ENCODE results near the gene LIMK2.
"Not testable (repeated sequence)": the region's sequence is repeated elsewhere in the genome, so short reads cannot be mapped to it uniquely, and the experiment has no call there.

LIMK2 gene

DNA sequence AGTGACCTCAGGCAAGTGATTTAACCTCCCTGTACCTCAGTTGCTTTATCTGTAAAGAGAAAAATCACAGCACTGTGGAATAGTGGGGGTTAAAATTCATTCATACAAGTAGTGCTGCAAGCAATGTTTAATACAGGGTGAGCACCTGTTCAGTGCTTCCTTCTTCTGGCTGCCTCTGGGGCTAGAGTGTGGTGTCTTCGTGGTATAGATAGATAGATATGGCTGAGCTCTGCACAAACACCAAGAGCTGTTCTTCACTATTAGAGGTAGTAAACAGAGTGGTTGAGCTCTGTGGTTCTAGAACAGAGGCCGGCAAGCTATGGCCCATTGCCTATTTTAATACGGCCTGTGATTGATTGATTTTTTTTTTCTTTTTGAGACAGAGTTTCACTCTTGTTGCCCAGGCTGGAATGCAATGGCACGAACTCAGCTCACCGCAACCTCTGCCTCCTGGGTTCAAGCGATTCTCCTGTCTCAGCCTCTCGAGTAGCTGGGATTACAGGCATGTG is 32.9 kb downstream of the LIMK2 start:
- DNase-seq = no peak

GRCh38 chr22:31245998-31246397 is 33.9 kb downstream of the LIMK2 start:
- DNase-seq = not testable (repeated sequence)

DNA sequence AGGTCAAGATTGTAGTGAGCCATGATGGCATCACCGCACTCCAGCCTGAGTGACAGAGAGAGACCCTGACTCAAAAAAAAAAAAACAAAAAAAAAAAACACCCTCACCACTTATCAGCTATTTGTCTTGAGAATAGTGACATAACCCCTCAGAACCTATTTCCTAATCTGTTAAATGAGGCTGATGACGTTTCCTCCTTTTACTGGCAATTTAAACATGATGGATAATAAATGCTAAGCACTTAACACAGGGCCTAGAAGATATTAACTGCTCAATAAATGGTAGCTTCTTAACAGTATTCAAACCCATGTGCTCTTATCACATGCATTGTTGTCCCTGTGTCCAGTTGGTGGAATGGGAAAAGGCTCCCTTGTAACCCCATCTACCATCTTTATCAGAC is 34.6 kb downstream of the LIMK2 start:
- no peak for DNase-seq

DNA sequence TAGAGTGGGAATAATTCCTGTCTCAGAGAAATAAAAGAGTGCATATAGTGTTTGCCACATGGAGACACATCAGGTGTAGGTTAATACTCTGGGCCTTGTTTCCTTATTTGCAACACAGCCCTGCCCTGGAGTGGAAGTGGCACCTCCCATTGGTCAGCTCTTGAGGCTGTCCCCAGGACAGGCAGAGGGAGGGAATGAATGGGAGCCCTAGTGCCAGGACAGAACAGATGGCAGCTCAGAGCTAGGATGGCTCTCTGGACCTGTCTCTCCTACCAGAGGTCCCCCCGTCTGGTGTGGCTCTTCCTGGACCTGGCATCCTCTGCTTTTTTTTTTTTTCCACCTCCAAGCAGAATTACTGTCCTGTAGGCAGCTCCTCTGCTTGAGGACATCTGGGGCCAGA is 35.6 kb downstream of the LIMK2 start:
- DNase-seq = no peak

- DNase-seq = no peak
Observed at GRCh38 chr22:31248138-31248745, 36.1 kb downstream of the LIMK2 start.

DNA sequence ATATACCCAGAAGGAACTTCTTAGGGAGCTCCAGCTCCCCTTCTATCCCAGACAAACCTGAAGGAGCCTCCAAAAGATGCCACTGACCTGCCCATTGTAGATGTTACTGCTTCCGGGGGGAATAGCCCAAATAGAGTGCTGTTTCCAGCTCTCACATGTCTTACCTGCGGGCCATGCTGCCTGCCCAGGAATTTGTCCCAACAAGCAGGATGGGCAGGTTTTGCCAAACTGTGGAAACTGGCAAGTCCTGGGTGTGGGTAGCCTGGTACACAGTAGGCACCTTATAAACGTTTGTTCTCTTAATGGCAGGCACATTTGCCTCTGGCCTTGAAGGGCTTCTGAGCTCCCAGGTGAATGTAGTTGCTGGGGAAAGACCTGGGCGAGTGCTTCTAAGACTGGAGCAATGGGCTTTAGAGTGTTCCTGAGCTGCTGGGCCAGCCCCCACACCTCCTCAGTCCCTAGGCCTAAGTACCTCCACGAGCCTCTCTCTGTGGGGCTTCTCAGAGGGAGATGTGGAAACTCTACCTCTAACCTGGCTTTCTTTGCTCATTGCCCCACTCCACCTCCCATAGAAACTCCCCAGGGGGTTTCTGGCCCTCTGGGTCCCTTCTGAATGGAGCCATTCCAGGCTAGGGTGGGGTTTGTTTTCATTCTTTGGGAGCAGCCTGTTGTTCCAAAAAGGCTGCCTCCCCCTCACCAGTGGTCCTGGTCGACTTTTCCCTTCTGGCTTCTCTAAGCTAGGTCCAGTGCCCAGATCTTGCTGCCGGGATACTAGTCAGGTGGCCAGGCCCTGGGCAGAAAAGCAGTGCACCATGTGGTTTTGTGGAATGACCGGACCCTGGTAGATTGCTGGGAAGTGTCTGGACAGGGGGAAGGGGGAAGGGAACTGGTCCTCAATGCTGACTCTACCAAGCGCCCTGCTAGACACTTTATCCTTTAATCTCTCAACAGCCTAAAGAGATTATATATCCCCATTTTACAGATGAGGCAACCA is 37.2 kb downstream of the LIMK2 start:
- no peak for DNase-seq

GRCh38 chr22:31250740-31251600 is 38.9 kb downstream of the LIMK2 start:
- DNase-seq = no peak

DNA sequence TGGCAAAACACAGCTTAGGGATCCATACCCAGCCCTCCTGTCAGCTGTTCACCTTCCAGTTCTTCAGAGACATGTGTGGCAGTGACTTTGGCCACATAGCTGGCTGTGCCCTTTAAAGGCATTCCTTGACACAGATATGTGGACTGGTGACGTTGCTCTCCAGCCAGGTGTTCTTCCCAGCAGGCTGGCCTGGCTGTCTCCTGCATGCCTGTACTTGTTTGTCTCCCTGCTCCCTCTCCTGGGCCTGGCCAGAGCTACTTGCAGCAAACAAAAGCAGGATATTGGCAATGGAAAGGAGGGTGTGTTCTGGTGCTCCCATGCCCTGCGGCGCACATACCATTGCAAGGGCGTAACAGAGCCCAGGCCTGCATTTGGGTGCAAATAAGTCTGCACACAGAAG is 41.9 kb downstream of the LIMK2 start:
- no peak for DNase-seq

DNA sequence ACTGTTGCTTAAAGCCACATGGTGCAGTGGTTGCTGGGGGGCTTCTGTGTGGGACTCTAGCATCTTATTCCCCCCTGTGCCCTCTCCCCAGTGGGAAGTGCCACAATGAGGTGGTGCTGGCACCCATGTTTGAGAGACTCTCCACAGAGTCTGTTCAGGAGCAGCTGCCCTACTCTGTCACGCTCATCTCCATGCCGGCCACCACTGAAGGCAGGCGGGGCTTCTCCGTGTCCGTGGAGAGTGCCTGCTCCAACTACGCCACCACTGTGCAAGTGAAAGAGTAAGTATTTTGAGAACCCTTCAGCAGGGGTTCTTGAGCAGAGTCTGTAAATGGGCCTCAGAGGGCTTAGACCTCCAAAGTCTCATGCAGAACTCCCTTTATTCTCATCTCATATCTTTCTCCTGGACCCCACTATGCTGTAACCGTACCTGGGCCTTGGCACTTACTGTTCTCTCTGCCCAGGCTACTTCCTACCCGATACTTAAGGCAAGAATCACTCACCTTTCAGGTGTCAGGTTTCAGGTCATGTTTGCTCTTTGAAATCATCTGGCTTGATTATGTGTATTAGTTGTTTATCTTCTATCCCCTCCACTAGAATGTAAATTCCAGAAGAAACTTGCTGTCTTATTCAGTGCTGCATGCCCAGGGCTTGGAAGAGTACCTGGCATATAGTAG is 47.8 kb downstream of the LIMK2 start:
- DNase-seq = no peak

DNA sequence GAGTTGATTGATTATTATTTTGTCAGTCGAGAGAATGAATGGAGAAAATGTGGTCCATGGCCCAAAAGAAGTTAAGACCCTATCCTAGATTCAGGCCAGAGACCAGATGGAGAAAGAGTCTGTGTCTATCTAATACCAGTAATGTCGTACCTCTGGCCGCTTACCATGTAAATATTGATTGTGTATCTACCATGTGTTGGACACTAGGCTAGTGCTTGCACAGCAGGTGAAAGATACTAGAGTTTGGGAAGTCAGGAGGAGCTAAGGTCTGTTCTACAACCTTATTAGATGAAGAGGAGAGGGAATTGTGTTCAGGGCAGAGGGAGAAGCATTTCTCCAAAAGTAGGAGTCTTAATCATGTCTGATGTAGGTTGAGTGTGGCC is 48.4 kb downstream of the LIMK2 start:
- no peak for DNase-seq

- DNase-seq = no peak
Observed at GRCh38 chr22:31262312-31263133, 50.4 kb downstream of the LIMK2 start.

- DNase-seq = no peak
Observed at GRCh38 chr22:31263896-31264640, 52.0 kb downstream of the LIMK2 start.

DNA sequence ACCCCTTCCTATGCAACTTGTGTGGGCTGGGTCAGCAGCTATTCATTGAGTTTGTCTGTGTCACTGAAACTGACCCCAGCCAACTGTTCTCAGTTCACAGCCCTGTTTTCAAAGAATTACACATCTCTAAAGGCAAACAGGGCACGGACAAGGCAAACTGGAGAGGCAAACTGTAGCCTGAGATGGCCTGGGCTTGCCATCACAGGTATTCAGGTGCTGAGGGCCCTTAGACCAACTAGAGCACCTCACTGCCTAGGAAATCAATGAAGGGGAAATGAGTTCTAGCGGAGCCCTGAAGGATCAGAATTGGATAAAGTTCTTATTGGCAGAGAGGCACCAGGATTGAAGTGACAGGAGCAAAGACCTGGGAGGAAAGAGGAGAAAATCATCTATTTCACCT is 56.2 kb downstream of the LIMK2 start:
- no peak for DNase-seq

- DNase-seq = no peak
Observed at GRCh38 chr22:31269892-31270579, 57.9 kb downstream of the LIMK2 start.

- DNase-seq = no peak
Observed at GRCh38 chr22:31271026-31271425, 58.9 kb downstream of the LIMK2 start.

- no peak for DNase-seq
Observed at GRCh38 chr22:31271485-31271884, 59.4 kb downstream of the LIMK2 start.

DNA sequence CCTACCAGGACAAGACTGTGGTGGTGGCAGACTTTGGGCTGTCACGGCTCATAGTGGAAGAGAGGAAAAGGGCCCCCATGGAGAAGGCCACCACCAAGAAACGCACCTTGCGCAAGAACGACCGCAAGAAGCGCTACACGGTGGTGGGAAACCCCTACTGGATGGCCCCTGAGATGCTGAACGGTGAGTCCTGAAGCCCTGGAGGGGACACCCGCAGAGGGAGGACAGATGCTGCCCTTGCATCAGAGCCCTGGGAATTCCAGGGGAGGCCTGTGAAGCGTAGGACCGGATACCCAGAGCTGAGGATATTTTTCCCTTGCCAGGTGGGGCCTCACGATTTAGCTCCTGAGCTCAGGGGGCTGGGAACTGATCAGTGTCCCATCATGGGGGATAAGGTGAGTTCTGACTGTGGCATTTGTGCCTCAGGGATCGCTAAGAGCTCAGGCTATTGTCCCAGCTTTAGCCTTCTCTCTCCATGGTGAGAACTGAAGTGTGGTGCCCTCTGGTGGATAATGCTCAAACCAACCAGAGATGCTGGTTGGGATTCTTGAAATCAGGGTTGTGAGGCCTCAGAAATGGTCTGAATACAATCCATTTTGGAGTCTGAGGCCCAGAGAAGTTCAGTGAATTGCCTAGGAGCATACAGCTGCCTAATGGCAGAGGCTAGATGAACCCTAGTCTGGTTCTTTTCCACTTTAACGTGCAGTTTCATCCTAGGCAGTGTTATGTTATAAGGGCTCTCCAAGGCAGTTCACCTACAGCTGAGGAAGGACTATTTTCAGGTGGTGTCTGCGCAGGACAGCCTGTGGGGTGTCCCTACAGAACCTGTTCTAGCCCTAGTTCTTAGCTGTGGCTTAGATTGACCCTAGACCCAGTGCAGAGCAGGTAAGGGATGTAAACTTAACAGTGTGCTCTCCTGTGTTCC is 60.7 kb downstream of the LIMK2 start:
- DNase-seq = peak in 1 of 2 experiments; percentile 31

- DNase-seq = no peak
Observed at GRCh38 chr22:31274017-31274416, 61.9 kb downstream of the LIMK2 start.

GRCh38 chr22:31275018-31275417 is 62.9 kb downstream of the LIMK2 start:
- no peak for DNase-seq
